Gastroesophageal sphincter (tissue), 3 donors: ENCODE measurements around the gene SYTL5.

ENCODE experiments used
- POLR2A ChIP-seq, 2 donors: fragments of 450-650 bp; IDR thresholded peaks; one replicate each; pipeline ENCODE4 v1.6.1; 2017; ENCODE audit warnings: antibody characterized with exemption in 2 of 2, mild to moderate bottlenecking in 2 of 2, moderate library complexity in 1 of 2
- POLR2AphosphoS5 ChIP-seq: sonication (generic); formaldehyde crosslinking; IDR thresholded peaks from one replicate; pipeline ENCODE4 v1.6.1; 2017; ENCODE audit warnings: antibody characterized with exemption
- TF ChIP-seq, protein P1 (sequence below), 4 experiments: fragments of 200-600 bp in 2 of 4; fragments of 450-650 bp in 2 of 4; sonication (generic) in 1 of 4; IDR thresholded peaks; one replicate each; pipeline ENCODE4 v1.5.1; 2017 to 2019; ENCODE audit warnings: antibody characterized with exemption in 4 of 4, mild to moderate bottlenecking in 2 of 4, moderate library complexity in 2 of 4

GRCh38 chrX:37995428-37995827 lies 10.9 kb upstream of the SYTL5 start:
- TF ChIP-seq, protein P1, sequence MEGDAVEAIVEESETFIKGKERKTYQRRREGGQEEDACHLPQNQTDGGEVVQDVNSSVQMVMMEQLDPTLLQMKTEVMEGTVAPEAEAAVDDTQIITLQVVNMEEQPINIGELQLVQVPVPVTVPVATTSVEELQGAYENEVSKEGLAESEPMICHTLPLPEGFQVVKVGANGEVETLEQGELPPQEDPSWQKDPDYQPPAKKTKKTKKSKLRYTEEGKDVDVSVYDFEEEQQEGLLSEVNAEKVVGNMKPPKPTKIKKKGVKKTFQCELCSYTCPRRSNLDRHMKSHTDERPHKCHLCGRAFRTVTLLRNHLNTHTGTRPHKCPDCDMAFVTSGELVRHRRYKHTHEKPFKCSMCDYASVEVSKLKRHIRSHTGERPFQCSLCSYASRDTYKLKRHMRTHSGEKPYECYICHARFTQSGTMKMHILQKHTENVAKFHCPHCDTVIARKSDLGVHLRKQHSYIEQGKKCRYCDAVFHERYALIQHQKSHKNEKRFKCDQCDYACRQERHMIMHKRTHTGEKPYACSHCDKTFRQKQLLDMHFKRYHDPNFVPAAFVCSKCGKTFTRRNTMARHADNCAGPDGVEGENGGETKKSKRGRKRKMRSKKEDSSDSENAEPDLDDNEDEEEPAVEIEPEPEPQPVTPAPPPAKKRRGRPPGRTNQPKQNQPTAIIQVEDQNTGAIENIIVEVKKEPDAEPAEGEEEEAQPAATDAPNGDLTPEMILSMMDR (IDR thresholded peaks at IDR 0.05): no peak
- no peak for TF ChIP-seq POLR2AphosphoS5
- TF ChIP-seq POLR2A (IDR thresholded peaks at IDR 0.05): no peak
